Gastroesophageal sphincter (tissue), 4 donors: ENCODE measurements around the gene MPZL1. TPM values are rescaled to one million over a fixed set of nuclear protein-coding genes. Genes with fewer than 3 reads are reported as not detected.

ENCODE experiments used
- ATAC-seq: fragments of 150-250 bp; one replicate; pipeline ENCODE4 v1.9.1; 2016; ENCODE audit warnings: mild to moderate bottlenecking, moderate library complexity
- H3K27ac ChIP-seq, 4 donors: fragments of 200-600 bp; sonication (generic) in 3 of 4; 1 replicate in 3 of 4; 2 replicates in 1 of 4; pipeline ENCODE4 v1.5.1; 2016 to 2019
- H3K27me3 ChIP-seq: fragments of 200-600 bp; sonication (generic); one replicate; pipeline ENCODE4 v1.5.1; 2019
- H3K36me3 ChIP-seq, 2 donors: fragments of 200-600 bp; sonication (generic); one replicate each; pipeline ENCODE4 v1.5.1; 2019; ENCODE audit warnings: control low read depth in 1 of 2
- H3K4me1 ChIP-seq, 3 donors: fragments of 200-600 bp; sonication (generic); 1 replicate in 2 of 3; 2 replicates in 1 of 3; pipeline ENCODE4 v1.5.1; 2016 to 2019; ENCODE audit warnings: control low read depth in 2 of 3
- H3K4me3 ChIP-seq, 2 donors: fragments of 200-600 bp; sonication (generic); one replicate each; pipeline ENCODE4 v1.5.1; 2019; ENCODE audit warnings: mild to moderate bottlenecking in 1 of 2, moderate library complexity in 1 of 2
- H3K9me3 ChIP-seq, 3 donors: fragments of 200-600 bp; sonication (generic); one replicate each; pipeline ENCODE4 v1.5.1; 2017 to 2019; ENCODE audit warnings: control low read depth in 2 of 3
- CTCF ChIP-seq, 4 experiments: fragments of 200-600 bp in 2 of 4; fragments of 450-650 bp in 2 of 4; sonication (generic) in 1 of 4; IDR thresholded peaks; one replicate each; pipeline ENCODE4 v1.5.1; 2017 to 2019; ENCODE audit warnings: antibody characterized with exemption in 4 of 4, mild to moderate bottlenecking in 2 of 4, moderate library complexity in 2 of 4
- EP300 ChIP-seq: sonication (generic); formaldehyde crosslinking; IDR thresholded peaks from one replicate; pipeline ENCODE4 v1.6.1; 2017; ENCODE audit warnings: antibody characterized with exemption, mild to moderate bottlenecking
- POLR2A ChIP-seq, 2 donors: fragments of 450-650 bp; IDR thresholded peaks; one replicate each; pipeline ENCODE4 v1.6.1; 2017; ENCODE audit warnings: antibody characterized with exemption in 2 of 2, mild to moderate bottlenecking in 2 of 2, moderate library complexity in 1 of 2
- POLR2AphosphoS5 ChIP-seq: sonication (generic); formaldehyde crosslinking; IDR thresholded peaks from one replicate; pipeline ENCODE4 v1.6.1; 2017; ENCODE audit warnings: antibody characterized with exemption
- WGBS, 2 donors: methylation state at CpG; one replicate each; pipeline ENCODE4 v1.1.5; 2018; ENCODE audit warnings: low coverage in 1 of 2; 5-methylcytosine and 5-hydroxymethylcytosine counted together
- total RNA-seq, 4 donors: library from RNA; depleted of rRNA; stranded (reverse); fragments of >200 nt; gene quantifications; one replicate each; pipeline ENCODE4 v1.1.0, GENCODE V29; 2016

MPZL1 gene
- total RNA-seq, 4 donors from 2014 or later: 83.7 to 127 (median 95.8) TPM

DNA sequence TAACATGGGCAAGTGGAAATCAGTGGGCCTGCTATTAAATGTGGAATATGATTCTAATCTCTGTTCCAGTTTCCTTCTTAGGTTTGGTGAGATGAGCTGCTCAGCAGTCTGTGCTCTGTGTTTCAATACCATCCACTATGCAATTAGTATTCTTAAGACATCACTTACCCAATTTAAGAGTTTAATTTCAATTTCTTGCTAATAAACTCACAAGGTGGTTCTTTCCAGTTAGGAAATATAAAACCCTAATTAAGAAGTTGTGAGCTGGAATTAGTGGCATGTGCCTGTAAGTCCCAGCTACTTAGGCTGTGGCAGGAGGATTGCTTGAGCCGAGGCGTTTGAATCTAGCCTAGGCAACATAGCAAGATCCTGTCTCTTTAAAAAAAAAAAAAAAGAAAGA lies 51.7 kb downstream of the MPZL1 start:
- no peak overlapping the region for H3K4me3 ChIP-seq
- H3K9me3 ChIP-seq: no peaks in the 10 kb centered on the region
- TF ChIP-seq CTCF (IDR thresholded peaks at IDR 0.05): no peak
- TF ChIP-seq POLR2A (IDR thresholded peaks at IDR 0.05): no peak
- TF ChIP-seq POLR2AphosphoS5: no peak
- no peak for TF ChIP-seq EP300
- ATAC-seq: no peak
- H3K27ac ChIP-seq: no peak overlapping the region
- H3K36me3 ChIP-seq: peaks cover 0 to 83% of the 10 kb centered on the region in 2 donors
- no peaks in the 10 kb centered on the region for H3K27me3 ChIP-seq
- peaks cover 0 to 16% (median 0%) of the 10 kb centered on the region in 3 donors for H3K4me1 ChIP-seq
- whole genome bisulfite sequencing, 2 donors: 83% methylated on average over 2 of the region's 2 CpGs; no CpG with 5 or more reads in 1 of the 2 donors

- peaks cover 0 to 74% of the 10 kb centered on the region in 2 donors for H3K36me3 ChIP-seq
- H3K27me3 ChIP-seq: no peaks in the 10 kb centered on the region
- no peaks in the 10 kb centered on the region for H3K9me3 ChIP-seq
- H3K4me1 ChIP-seq: peaks cover 0 to 16% (median 0%) of the 10 kb centered on the region in 3 donors
- no peak for ATAC-seq
- TF ChIP-seq EP300: no peak
- no peak for TF ChIP-seq POLR2AphosphoS5
- TF ChIP-seq CTCF (IDR thresholded peaks at IDR 0.05): no peak
- no peak for TF ChIP-seq POLR2A (IDR thresholded peaks at IDR 0.05)
- H3K4me3 ChIP-seq: no peak overlapping the region
- no peak overlapping the region for H3K27ac ChIP-seq
Observed at GRCh38 chr1:167774710-167775109, 52.9 kb downstream of the MPZL1 start.

DNA sequence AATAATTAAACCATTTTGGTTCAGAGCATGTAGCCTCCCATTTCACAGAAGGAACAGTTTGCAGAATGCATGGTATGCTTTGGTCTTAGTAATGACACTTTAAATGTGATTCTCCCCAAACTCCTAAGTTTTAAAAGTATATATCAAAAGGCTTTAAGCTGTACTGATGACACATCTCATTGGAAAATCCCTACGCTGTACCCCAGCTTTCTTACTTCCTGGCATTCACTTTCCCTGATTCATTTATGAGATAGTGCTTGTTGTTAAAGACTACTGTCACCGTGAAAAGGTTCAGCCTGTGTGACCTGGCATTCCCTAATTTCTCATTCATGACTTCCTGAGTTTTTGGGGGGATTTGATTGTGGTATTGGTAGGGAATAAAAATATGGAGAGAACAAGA lies 53.4 kb downstream of the MPZL1 start:
- Histone ChIP-seq H3K4me3 (no peak overlapping the region), H3K27me3 (no peaks in the 10 kb centered on the region), H3K4me1 (peaks cover 0 to 16% (median 0%) of the 10 kb centered on the region in 3 donors), H3K9me3 (no peaks in the 10 kb centered on the region), H3K27ac (no peak overlapping the region), H3K36me3 (peaks cover 0 to 72% of the 10 kb centered on the region in 2 donors)
- TF ChIP-seq POLR2A (IDR thresholded peaks at IDR 0.05): no peak
- no peak for TF ChIP-seq POLR2AphosphoS5
- TF ChIP-seq CTCF (IDR thresholded peaks at IDR 0.05): no peak
- no peak for TF ChIP-seq EP300
- WGBS, 2 donors: 46 to 100% methylated on average over 1 to 2 of the region's 2 CpGs
- no peak for ATAC-seq

- Histone ChIP-seq H3K4me3 (no peak overlapping the region), H3K36me3 (peaks cover 0 to 76% of the 10 kb centered on the region in 2 donors), H3K27ac (no peak overlapping the region), H3K27me3 (no peaks in the 10 kb centered on the region), H3K4me1 (peaks cover 0 to 16% (median 0%) of the 10 kb centered on the region in 3 donors), H3K9me3 (no peaks in the 10 kb centered on the region)
- WGBS, 2 donors: 67% methylated on average over 1 of the region's 1 CpG; no CpG with 5 or more reads in 1 of the 2 donors
- no peak for ATAC-seq
- no peak for TF ChIP-seq EP300
- TF ChIP-seq CTCF (IDR thresholded peaks at IDR 0.05): no peak
- TF ChIP-seq POLR2AphosphoS5: no peak
- TF ChIP-seq POLR2A (IDR thresholded peaks at IDR 0.05): no peak
Observed at GRCh38 chr1:167776151-167776550, 54.4 kb downstream of the MPZL1 start.

- no peak overlapping the region for H3K4me3 ChIP-seq
- TF ChIP-seq POLR2AphosphoS5 (no peak), CTCF (IDR thresholded peaks at IDR 0.05) (no peak), EP300 (no peak), POLR2A (IDR thresholded peaks at IDR 0.05) (no peak)
- no peak overlapping the region for H3K27ac ChIP-seq
- WGBS, 2 donors: 100% methylated on average over 1 of the region's 1 CpG
- peaks cover 0 to 72% of the 10 kb centered on the region in 2 donors for H3K36me3 ChIP-seq
- peaks cover 0 to 16% (median 0%) of the 10 kb centered on the region in 3 donors for H3K4me1 ChIP-seq
- no peak for ATAC-seq
- no peaks in the 10 kb centered on the region for H3K9me3 ChIP-seq
- H3K27me3 ChIP-seq: no peaks in the 10 kb centered on the region
Observed at GRCh38 chr1:167776616-167777268, 55.0 kb downstream of the MPZL1 start.
